ENCODE data around the gene ARHGEF37. TPM values are rescaled to one million over a fixed set of nuclear protein-coding genes. Genes with fewer than 3 reads are reported as not detected.
"Not testable (repeated sequence)": the region's sequence is repeated elsewhere in the genome, so short reads cannot be mapped to it uniquely, and the experiment has no call there.

The ARHGEF37 gene
- total RNA-seq, 2 experiments from 2014 or later, result 0.15 to 0.23 TPM

DNA sequence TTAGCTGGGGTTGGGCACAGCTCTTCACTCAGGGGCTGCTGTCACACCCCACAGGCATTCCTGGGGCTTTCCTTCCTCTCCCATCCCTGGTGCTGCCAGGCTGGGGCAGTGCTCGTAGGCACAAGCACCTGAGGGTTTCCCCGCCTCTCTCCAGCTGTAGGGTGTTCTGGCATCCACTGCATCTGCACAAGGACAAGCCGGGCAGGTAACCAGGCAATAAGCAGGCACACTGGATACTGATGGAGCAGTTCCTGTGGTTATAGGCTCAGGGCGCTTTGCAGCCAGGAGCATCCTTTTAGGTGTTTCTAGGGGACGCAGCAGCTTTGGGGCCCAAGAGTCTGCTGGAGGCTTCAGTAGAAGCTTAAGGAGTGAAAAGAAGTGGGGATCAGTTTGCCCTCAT lies 56.8 kb downstream of the ARHGEF37 start:
- ChIA-PET CTCF (interaction anchor here (0.7 to 3.0 kb wide), 3 partner anchors 191 to 653 kb away, joined by 3 to 34 read pairs (median 4); no protein-coding TSS in a partner anchor), POLR2A (no interaction called here)

DNA sequence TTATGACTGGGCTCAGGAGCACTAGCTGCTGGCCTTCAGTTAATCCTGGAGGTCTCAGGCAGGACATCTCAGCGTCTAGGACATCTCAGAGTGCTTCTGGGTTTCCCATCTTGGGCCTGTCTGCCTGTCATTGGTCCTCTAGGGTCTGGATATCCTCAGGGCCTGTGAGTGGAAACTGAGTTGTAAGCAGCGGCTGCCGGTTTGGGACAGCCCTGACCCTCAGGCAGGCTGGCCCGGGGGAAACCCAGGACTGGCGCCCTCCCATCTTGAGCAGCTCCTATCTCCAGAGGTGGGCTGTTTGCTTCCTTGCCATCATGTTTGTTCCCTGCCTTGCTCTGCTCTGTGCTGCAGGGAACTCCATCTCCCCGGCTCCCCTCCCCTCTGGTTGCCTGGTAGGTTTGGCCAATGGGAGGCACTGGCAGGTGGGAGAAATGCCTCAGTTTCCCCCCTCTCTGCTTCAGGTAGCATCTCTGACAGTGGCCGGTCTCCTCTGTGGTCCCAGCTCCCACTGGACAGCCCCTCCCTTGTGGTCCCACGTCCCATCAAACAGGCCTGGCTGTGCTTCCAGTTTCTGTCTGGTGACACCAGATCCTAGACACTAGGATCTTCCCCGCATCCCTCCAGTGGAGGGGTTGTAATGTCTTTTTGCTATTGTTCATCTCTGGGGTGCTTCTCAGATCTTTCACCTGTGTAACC lies 57.4 kb downstream of the ARHGEF37 start:
- ChIA-PET CTCF (interaction anchor here (0.7 to 3.0 kb wide), 3 partner anchors 190 to 654 kb away, joined by 3 to 34 read pairs (median 4); no protein-coding TSS in a partner anchor), POLR2A (no interaction called here)

DNA sequence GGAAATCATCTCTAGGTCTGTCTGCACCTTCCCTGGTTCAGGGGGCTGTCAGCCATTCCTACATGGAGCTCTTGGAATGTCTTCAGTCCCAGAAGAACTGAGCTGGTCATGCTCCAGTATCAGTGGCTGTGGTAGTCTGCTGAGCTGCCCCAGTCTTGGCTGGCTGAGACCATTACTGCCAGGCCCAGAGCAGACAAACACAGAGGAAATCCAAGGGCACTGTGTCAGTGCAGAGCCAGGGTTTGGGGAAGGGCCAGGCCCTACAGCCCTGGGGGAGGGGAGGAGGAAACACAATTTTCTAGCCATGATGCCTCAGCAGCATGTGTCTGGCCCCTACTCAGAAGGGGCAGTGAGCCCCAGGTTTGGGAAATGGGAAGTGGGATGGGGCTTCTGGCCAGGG lies 58.4 kb downstream of the ARHGEF37 start:
- ChIA-PET POLR2A (interaction anchor here (0.5 kb wide), 1 partner anchor 378 kb away, joined by 4 read pairs; no protein-coding TSS in a partner anchor), CTCF (interaction anchor here (0.7 to 1.0 kb wide), 2 partner anchors 9 to 352 kb away, joined by 3 read pairs; no protein-coding TSS in a partner anchor)

DNA sequence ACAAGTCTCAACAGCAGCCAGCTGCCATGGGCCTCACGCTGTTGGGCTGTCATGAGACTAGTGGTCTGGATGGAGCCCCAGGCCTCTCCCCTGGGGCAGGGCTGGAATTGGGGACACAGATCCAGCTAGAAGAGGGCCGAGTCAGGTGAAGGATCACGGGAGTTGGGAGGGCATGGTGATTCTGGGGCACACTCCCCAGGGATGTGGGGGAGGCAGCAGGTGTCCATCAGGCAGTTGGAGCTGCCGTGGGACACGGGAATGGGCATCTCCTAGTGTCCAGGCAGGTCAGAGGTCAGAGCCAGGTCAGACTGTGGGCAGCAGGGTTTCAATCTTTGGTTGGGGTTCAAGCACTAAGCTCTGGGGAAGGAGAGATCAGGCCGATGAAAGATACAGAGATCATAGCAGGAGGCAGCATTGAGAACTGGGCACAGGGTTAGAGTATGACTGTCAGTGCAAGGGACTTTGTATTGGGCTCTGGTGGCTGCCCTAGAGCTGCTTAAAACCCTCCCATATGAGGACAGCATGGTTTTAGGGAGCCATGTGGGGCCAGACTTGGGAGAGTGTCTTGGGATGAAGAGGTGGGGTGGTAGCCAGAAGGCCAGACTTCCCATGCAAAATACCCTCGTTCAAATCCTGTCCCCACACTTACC lies 59.2 kb downstream of the ARHGEF37 start:
- POLR2A ChIA-PET, result no interaction called here
- CTCF ChIA-PET, result interaction anchor here (0.7 to 1.2 kb wide), 3 partner anchors 9 to 351 kb away, joined by 3 to 5 read pairs (median 3); no protein-coding TSS in a partner anchor

DNA sequence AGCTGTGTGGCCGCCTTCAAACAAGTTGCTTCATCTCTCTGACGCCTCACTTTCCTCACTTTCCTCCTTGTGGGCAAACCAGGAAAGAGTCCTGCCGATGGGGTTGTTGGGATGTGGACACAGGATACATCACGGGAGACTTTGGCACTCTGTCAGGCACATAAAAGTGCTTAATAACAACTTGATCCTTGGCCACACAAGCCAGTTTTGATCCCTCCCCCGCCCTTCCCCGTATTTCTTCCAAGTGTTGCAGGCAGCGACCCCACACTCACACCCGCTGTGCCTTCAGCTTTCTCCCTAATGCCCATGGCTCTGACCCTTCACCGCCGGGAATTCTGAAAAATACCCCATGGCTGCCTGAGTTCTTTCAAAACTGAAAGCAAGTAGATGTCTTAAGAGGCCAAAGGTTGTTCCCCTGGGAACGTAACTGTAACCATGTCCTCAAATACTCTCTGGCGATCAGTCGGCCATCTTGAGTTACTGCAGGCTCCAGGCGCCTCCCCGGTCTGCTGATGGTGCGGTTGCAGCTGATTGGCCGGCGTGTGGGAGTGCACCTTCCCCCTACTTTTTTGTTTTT lies 59.8 kb downstream of the ARHGEF37 start:
- POLR2A ChIA-PET, result no interaction called here

DNA sequence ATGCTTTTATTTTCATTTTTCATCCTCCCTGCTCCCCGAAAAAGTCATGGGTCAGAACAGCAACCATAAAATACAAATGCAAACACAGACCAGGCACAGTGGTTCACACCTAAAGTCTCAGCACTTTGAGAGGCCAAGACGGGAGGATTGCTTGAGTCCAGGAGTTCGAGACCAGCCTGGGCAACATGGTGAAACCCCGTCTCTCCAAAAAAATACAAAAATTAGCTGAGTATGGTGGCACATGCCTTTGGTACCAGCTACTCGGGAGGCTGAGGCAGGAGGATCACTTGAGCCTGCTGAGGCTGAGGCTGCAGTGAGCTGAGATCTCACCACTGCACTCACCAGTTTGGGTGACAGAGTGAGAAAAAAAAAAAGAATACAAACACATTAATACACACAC lies 60.3 kb downstream of the ARHGEF37 start:
- POLR2A ChIA-PET, result no interaction called here
- CTCF ChIA-PET, result no interaction called here

More for the DNA sequence above, 59.8 kb downstream of the ARHGEF37 start:
- CTCF ChIA-PET, result interaction anchor here (1.0 to 1.2 kb wide), 2 partner anchors 8 to 212 kb away, joined by 3 to 5 read pairs; no protein-coding TSS in a partner anchor

DNA sequence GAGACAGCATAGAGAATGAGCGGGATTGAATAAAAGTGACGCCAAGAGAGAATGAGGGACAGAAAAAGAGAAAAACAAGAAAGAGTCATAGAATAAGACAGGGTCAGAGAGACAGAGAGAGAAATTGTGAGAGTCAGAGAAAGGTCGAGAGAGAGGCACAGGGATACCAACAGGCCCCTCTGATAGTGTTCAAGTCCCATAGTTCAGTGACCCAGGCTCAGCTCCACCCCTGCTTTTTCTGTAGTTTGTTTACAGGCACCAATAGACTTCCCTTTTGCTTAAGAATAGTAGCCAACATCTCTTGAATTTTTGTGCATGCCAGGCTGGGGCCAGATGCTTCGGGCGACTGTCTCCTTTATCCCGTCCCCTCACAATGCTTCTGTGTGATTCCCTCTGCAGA lies 62.5 kb downstream of the ARHGEF37 start:
- POLR2A ChIA-PET, result no interaction called here
- CTCF ChIA-PET, result interaction anchor here (1.0 to 2.2 kb wide), 4 partner anchors 25 to 347 kb away, joined by 3 to 5 read pairs (median 4); no protein-coding TSS in a partner anchor

DNA sequence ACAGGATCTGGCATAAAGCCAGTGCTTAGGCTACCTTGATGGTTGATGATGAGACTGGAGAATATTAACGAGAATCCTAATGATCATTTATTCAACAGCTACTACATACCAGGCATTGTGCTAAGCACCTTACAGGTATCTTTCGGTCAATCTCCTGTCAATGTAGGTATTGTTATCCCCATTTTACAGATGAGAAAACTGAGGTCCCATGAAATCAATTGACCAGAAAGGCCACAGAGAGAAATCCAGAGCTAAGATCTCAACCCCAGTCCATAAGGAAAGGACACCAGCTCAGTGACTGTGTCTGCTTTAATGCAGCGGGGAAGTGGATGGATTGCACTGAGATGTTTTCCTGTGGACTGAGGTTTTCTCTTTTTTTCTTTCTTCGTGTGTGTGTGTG lies 63.3 kb downstream of the ARHGEF37 start:
- POLR2A ChIA-PET, result no interaction called here
- CTCF ChIA-PET, result interaction anchor here (1.0 to 2.2 kb wide), 4 partner anchors 26 to 347 kb away, joined by 3 to 5 read pairs (median 4); no protein-coding TSS in a partner anchor

DNA sequence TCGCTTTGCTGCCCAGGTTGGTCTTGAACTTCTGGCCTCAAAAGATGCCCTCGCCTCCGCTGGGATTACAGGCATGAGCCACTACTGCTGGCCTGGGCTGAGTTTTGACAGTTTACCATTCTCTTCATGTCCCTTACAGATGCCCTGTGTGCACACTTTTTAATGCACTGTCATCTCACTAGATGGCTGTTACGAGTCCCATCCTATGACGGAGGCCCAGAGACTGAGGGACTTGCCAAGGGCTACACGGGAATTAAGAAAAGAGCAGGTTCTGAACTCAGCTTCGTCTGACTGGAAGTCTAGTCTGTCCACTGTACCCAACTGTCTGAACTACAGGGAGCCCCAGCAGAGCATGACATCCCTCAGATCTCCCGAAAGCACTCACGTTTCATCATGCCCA lies 63.9 kb downstream of the ARHGEF37 start:
- ChIA-PET POLR2A (no interaction called here), CTCF (interaction anchor here (1.6 to 2.2 kb wide), 2 partner anchors 183 to 189 kb away, joined by 5 read pairs; no protein-coding TSS in a partner anchor)

DNA sequence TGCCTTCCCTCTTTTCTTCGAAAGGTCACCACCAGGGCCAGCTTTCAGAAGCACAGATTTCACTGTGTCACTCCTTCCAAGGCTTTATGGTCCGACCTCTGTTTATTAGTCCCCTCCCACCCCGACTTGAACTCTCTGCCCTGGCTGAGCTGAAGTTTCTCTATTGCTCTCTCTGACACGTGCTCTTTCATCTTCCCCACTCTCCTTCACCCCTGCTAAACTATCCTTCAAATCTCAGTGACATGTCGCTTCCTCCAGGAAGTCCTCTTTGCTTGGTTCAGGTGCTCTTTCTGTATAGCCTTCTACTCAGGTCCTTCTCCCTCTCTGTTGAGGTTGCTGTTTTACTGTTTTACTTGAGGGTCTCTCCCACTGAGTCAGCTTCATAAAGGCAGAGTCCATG lies 64.4 kb downstream of the ARHGEF37 start:
- ChIA-PET CTCF (no interaction called here), POLR2A (no interaction called here)

DNA sequence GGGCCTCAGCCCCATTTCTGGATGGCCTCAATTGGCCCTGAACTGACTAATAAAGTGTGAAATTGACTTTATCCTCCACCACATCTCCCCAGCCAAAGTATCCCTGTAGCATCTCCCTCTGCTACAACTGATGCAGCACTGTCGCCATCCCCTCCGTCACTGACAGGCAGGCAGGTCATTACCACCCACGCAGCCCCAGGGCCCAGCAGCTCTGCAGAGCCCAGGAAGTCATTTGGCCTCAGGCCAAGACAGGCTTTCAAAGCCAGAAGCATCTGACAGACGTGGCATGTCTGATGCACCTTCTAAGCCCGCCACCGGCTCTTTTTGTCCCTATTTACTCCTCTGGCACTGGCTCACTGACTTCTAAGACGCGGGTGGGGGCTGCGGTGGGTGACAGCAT lies 65.3 kb downstream of the ARHGEF37 start:
- POLR2A ChIA-PET, result no interaction called here
- CTCF ChIA-PET, result interaction anchor here (0.8 kb wide), 1 partner anchor 12 kb away, joined by 4 read pairs; no protein-coding TSS in a partner anchor

DNA sequence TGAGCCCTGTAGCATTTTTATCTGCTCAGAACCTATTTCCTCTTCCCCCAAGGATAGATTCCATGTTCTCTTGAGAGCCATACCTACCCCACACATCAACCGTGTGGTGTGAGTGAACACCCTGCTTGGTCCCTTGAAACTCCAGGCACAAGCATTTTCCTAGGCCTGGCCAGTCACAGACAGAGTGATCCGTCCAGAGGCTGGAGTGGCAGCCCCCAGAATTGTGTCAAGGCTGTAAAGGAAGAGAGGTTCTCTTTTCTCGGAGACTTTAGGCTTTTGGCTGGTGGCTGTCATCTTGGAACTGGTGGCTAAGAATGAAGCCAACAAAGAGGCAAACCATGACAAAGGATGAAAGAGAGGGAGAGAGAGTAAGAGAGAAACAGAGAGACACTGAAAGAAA lies 66.0 kb downstream of the ARHGEF37 start:
- CTCF ChIA-PET, result no interaction called here
- POLR2A ChIA-PET, result no interaction called here

DNA sequence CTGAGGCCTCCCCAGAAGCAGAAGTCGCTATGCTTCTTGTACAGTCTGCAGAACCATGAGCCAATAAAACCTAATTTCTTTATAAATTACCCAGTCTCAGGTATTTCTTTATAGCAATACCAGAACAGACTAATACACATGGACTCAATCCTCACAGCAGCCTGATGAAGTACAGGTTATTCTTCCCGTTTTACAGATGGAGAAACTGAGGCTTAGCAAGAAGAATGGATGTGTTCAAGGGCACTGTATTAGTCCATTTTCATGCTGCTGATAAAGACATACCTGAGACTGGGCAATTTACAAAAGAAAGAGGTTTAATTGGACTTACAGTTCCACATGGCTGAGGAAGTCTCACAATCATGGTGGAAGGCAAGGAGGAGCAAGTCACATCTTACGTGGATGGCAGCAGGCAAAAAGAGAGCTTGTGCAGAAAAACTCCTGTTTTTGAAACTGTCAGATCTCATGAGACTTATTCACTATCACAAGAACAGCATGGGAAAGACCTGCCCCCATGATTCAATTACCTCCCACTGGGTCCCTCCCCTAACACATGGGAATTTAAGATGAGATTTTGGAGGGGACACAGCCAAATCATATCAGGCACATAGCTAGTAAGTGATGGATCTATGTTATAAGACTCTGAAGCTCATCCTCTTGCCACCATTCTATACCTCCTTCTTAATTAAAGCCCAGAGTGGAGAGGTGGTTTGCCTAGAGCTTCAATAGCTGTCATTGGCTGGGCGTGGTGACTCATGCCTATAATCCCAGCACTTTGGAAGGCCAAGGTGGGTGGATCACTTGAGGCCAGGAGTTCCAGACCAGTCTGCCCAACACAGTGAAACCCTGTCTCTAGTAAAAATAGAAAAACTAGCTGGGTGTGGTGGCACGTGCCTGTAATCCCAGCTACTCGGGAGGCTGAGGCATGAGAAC lies 67.4 kb downstream of the ARHGEF37 start:
- POLR2A ChIA-PET, result not testable (repeated sequence)
- CTCF ChIA-PET, result interaction anchor here (0.8 to 1.4 kb wide), 3 partner anchors 8 to 16 kb away, joined by 3 to 6 read pairs (median 3); no protein-coding TSS in a partner anchor

DNA sequence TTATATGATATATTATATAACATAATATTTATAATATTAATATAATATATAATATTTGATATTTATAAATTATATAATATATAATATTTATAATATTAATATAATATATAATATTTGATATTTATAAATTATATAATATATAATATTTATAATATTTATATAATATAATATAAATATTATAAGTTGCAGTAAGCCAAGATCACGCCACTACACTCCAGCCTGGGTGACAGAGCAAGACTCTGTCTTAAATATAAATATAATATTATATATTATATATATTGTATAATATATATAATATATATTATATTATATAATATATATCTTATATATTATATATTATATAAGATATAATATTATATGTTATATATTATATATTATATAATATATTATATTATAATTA lies 68.4 kb downstream of the ARHGEF37 start:
- POLR2A ChIA-PET, result not testable (repeated sequence)
- CTCF ChIA-PET, result interaction anchor here (0.8 to 1.4 kb wide), 3 partner anchors 9 to 17 kb away, joined by 3 to 6 read pairs (median 3); no protein-coding TSS in a partner anchor

DNA sequence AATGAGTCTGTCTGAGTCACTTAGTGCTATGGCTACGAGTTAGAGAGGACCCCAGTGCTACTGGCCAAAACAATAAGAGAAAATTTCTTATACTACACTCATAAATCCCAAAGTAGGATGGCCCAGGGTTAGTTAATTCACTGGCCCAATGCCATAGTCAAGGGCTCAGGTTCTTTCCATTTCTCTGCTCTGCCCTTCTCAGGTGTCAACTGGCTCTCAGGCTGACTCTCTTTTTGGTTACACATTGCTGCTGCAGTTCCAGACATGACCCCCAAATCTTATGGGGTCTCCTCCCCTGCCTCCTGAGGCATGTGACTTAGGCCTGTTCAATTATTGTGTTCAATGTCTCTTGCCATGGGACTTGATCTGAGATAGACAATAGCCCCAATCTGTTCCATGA lies 70.4 kb downstream of the ARHGEF37 start:
- POLR2A ChIA-PET, result interaction anchor here (0.6 kb wide), 1 partner anchor 311 kb away, joined by 3 read pairs; no protein-coding TSS in a partner anchor
- CTCF ChIA-PET, result interaction anchor here (1.4 kb wide), 1 partner anchor 14 kb away, joined by 4 read pairs; no protein-coding TSS in a partner anchor

DNA sequence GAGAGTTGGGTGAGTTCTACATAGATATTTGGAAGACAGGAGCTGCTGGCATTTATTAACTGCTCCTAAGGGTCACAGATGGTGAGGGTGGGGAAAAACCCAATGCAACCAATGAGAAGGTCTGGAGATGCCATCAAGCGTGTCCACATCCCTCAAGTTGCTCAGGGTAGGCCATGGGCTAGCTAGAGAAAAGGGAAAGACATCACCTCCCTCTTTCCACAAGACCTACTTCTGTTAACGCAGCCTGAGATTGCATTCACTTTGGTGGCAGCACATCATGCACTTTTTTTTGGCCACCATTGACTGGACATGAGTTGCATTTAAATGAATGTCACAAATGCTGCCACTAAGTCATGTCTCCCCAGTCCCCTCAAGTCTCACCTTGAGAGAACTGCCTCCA lies 71.4 kb downstream of the ARHGEF37 start:
- CTCF ChIA-PET, result interaction anchor here (1.2 to 1.4 kb wide), 2 partner anchors 13 to 15 kb away, joined by 3 to 4 read pairs; no protein-coding TSS in a partner anchor
- POLR2A ChIA-PET, result no interaction called here

DNA sequence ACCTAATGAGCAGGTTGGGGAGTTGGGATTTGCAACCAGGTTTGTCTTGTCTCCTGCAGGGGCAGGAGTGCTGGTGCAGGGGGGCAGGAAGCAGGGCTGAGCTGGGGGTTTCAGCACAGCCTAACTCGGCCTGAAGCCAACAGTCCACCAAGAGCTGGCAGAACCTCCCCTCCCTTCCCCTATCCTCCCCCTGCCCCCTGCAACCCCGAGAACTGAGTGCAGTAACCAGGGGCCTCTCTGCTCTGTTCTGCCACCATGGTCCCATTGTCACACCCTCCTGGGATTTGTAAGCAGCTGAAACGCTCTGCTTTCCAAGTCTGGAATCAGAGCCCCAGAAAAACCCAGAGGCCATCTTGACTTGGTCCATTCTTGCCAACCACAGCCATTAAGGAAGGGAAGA lies 72.9 kb downstream of the ARHGEF37 start:
- ChIA-PET CTCF (no interaction called here), POLR2A (no interaction called here)

DNA sequence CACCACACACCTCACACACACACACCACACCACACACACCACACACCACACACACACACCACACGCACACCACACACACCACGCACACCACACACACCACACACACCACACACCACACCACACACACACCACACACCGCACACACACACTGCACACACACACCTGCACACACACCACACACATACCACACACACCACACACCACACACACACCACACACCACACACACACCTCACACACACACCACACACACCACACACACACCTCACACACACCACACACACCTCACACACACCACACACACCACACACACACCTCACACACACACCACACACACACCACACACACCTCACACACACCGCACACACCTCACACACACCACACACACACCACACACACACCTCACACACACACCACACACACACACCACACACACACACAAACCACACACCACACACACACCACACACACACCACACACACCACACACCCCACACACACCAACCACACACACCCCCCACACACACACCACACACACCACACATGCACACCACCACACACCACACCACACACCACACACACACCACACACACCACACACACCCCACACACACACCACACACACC lies 73.7 kb downstream of the ARHGEF37 start:
- ChIA-PET CTCF (no interaction called here), POLR2A (no interaction called here)
